ENCODE measurements around the gene C17orf58. TPM values are rescaled to one million over a fixed set of nuclear protein-coding genes. Genes with fewer than 3 reads are reported as not detected.

The C17orf58 gene
- total and polyA plus RNA-seq, 9 of the 15 experiments (the other 6 are each of a cell fraction or from before 2014, with no cell fraction given), result 8.6 to 37.4 (median 27.6) TPM

GRCh38 chr17:67993153-67993997 is 2.9 kb downstream of the C17orf58 start (continued):
- peak; percentile 98 for TF ChIP-seq ZNF197 (CRISPR knock-in tag; IDR thresholded peaks at IDR 0.05; ENCODE audit: low read depth)
- TF ChIP-seq NFIC (IDR thresholded peaks at IDR 0.05), result peak; percentile 55; the same call in 1 of the 2 replicates
- TF ChIP-seq PHF21A (IDR thresholded peaks at IDR 0.05; ENCODE audit: borderline replicate concordance, low read depth), result no peak
- TF ChIP-seq ATF1 (CRISPR knock-in tag; IDR thresholded peaks at IDR 0.05), result no peak
- TF ChIP-seq ATF1 (tag; IDR thresholded peaks at IDR 0.05), result no peak
- no peak for TF ChIP-seq KDM1A (IDR thresholded peaks at IDR 0.05)
- no peak for TF ChIP-seq KLF16 (IDR thresholded peaks at IDR 0.05)
- TF ChIP-seq, protein P1, sequence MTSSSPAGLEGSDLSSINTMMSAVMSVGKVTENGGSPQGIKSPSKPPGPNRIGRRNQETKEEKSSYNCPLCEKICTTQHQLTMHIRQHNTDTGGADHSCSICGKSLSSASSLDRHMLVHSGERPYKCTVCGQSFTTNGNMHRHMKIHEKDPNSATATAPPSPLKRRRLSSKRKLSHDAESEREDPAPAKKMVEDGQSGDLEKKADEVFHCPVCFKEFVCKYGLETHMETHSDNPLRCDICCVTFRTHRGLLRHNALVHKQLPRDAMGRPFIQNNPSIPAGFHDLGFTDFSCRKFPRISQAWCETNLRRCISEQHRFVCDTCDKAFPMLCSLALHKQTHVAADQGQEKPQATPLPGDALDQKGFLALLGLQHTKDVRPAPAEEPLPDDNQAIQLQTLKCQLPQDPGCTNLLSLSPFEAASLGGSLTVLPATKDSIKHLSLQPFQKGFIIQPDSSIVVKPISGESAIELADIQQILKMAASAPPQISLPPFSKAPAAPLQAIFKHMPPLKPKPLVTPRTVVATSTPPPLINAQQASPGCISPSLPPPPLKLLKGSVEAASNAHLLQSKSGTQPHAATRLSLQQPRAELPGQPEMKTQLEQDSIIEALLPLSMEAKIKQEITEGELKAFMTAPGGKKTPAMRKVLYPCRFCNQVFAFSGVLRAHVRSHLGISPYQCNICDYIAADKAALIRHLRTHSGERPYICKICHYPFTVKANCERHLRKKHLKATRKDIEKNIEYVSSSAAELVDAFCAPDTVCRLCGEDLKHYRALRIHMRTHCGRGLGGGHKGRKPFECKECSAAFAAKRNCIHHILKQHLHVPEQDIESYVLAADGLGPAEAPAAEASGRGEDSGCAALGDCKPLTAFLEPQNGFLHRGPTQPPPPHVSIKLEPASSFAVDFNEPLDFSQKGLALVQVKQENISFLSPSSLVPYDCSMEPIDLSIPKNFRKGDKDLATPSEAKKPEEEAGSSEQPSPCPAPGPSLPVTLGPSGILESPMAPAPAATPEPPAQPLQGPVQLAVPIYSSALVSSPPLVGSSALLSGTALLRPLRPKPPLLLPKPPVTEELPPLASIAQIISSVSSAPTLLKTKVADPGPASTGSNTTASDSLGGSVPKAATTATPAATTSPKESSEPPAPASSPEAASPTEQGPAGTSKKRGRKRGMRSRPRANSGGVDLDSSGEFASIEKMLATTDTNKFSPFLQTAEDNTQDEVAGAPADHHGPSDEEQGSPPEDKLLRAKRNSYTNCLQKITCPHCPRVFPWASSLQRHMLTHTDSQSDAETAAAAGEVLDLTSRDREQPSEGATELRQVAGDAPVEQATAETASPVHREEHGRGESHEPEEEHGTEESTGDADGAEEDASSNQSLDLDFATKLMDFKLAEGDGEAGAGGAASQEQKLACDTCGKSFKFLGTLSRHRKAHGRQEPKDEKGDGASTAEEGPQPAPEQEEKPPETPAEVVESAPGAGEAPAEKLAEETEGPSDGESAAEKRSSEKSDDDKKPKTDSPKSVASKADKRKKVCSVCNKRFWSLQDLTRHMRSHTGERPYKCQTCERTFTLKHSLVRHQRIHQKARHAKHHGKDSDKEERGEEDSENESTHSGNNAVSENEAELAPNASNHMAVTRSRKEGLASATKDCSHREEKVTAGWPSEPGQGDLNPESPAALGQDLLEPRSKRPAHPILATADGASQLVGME (CRISPR knock-in tag; IDR thresholded peaks at IDR 0.05), result no peak
- no peak for TF ChIP-seq SLC30A9 (CRISPR knock-in tag; IDR thresholded peaks at IDR 0.05)
- no peak for TF ChIP-seq ESRRA (IDR thresholded peaks at IDR 0.05; ENCODE audit: borderline replicate concordance, low read depth)
- TF ChIP-seq MXI1 (IDR thresholded peaks at IDR 0.05; ENCODE audit: low read depth, low read length), result no peak
- no peak for TF ChIP-seq HNRNPK (IDR thresholded peaks at IDR 0.05; ENCODE audit: low read depth, low read length, poor library complexity, severe bottlenecking)
- no peak for TF ChIP-seq ZFPM2 (CRISPR knock-in tag; IDR thresholded peaks at IDR 0.05)
- no peak for TF ChIP-seq HBP1 (CRISPR knock-in tag; IDR thresholded peaks at IDR 0.05)
